ENCODE data around the gene TSPAN8.
A peak's percentile ranks its signal among the peaks of the same experiment; 100 is the strongest.

Gene TSPAN8

DNA sequence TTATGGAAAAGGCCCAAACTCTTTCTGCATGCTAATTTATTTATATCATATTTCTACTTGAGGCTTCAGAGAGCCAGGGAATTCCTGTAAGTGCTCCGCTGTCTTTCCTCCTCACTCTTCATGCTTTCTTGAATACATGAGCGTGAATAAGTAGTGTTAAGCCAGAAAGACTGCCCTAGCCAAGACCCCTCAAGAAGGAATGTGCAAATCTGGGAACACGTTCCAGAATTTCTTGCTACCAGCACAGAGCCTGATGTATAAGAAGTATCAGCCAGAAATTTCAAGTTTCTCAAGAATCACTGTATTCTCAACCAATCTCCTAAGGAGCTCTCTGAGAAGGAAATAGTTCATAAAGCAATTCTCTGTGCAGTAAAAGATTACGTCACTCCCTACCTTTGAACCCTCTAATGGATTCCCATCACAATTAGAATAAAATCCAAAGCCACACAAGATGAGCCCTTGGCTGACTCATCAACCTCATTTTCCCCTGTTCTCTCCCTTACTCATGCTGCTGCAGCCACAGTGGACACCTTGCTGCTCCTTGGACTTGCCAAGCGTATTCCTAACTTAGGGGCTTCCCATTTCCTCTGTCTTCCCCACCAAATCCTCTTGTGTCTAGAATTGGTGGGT is 6.9 kb upstream of the TSPAN8 start:
- TF ChIP-seq, protein P1, sequence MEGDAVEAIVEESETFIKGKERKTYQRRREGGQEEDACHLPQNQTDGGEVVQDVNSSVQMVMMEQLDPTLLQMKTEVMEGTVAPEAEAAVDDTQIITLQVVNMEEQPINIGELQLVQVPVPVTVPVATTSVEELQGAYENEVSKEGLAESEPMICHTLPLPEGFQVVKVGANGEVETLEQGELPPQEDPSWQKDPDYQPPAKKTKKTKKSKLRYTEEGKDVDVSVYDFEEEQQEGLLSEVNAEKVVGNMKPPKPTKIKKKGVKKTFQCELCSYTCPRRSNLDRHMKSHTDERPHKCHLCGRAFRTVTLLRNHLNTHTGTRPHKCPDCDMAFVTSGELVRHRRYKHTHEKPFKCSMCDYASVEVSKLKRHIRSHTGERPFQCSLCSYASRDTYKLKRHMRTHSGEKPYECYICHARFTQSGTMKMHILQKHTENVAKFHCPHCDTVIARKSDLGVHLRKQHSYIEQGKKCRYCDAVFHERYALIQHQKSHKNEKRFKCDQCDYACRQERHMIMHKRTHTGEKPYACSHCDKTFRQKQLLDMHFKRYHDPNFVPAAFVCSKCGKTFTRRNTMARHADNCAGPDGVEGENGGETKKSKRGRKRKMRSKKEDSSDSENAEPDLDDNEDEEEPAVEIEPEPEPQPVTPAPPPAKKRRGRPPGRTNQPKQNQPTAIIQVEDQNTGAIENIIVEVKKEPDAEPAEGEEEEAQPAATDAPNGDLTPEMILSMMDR (conservative IDR thresholded peaks at IDR 0.05; ENCODE audit: low read depth, low read length) = no peak
- H3K4me3 ChIP-seq (ENCODE audit: low read depth, low read length) = no peak overlapping the region
- DNase-seq (ENCODE audit: low read depth) = no peak

DNA sequence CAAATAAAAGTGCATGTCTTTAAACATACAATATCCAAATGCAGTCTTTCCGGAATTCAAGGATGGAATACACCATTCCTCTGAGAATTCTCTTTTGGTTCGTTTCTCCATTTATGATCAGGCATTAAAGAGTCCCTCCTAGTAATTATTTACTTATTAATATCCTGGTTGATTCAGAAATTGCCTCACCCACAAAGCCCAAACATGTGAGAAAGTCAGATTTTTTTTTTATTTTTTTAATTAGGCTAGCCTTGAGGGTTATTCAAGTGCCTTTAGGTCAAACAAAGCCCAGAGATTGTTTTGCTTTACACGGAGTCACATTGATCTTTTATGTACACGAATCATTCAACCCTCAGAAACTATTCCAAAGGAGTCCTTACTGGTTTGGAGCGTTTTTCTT is 6.4 kb upstream of the TSPAN8 start:
- H3K4me3 ChIP-seq (ENCODE audit: low read depth, low read length) = no peak overlapping the region
- DNase-seq (ENCODE audit: low read depth) = no peak
- TF ChIP-seq, protein P1 (conservative IDR thresholded peaks at IDR 0.05; ENCODE audit: low read depth, low read length) = no peak

DNA sequence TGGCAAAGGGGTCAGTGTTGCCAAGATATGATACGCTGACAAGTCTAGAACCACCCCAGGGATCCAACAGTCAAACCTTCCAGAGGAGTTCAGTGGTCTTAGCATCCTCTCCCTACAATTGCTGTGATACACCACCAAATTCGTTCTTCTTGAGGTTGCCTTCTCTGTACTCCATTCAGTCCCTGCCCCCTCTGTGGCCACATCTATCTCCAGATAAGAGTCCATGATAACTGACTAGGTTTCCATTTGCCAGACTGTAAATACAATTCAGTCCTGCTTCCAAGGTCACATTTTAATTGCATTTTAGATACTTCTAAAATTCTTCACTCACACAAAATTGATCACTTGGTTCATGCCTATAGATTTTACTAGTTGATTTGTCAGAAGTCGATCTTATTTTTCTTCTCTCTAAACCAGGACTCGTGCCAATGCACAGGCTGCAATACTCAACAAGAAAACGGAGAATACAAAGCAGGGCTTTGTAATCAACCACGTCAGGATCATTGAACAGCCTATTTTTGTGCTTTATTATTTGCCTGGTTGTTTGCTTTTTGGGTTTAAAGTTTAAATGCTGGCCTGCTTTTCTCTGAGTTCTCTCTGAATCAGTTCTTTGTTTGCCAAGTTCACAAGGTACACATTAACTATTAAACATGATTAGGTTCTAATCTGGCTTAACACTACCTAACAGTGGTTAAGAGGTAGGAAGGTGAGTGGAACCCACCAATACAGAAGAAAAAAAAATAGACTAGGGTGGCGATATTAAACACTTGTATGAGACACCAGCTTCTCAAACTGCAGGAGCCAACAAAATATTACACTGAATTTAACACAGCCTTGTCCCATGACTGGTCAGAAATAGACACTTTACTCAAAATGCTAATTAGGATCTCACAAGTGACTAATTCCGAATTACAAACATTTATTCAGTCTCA is 5.3 kb upstream of the TSPAN8 start:
- no peak for DNase-seq (ENCODE audit: low read depth)
- TF ChIP-seq, protein P1 (conservative IDR thresholded peaks at IDR 0.05; ENCODE audit: low read depth, low read length) = no peak

DNA sequence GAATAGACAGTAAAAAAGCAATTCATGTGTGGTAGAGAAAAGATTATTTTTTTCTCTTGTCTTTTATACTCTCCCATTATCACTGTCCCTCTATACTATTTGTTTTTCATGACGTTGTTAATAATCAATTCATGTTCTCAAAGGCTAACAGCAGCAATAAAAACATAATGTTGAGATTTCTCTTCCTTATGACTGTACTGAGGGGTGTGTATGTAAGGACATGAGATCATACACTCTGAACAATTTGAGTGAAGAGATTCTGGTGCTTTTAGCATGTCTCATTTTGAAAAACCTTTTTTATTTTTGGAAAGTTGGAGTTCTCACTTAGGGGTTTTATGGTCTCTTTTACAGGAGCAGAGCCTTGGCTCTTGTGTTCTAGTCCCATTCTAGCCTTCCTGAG is 3.8 kb upstream of the TSPAN8 start:
- no peak for DNase-seq (ENCODE audit: low read depth)
- TF ChIP-seq, protein P1 (conservative IDR thresholded peaks at IDR 0.05; ENCODE audit: low read depth, low read length) = no peak
- H3K4me3 ChIP-seq (ENCODE audit: low read depth, low read length) = no peak overlapping the region

More for the DNA sequence above, 5.3 kb upstream of the TSPAN8 start:
- H3K4me3 ChIP-seq (ENCODE audit: low read depth, low read length) = no peak overlapping the region

DNA sequence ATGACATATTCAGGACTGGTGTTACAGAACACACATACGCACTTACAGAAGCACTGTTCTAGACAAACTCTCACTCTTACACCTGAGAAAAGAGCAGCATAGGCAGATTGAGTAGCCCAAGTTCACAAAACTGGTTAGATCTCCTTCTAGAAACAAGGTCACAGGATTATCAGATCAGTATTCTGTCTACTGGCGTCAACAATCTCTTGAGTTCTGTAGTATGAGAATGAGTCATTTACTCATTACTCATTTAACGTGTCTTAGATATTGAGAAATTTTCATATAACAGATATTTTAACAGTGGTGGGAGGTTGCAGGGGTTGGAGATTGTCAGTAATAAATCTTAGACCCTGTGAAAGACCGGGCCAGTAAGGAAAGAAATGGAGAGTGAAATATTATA is 2.8 kb upstream of the TSPAN8 start:
- peak; percentile 54 for DNase-seq (ENCODE audit: low read depth)
- TF ChIP-seq, protein P1 (conservative IDR thresholded peaks at IDR 0.05; ENCODE audit: low read depth, low read length) = no peak
- H3K4me3 ChIP-seq (ENCODE audit: low read depth, low read length) = no peak overlapping the region

DNA sequence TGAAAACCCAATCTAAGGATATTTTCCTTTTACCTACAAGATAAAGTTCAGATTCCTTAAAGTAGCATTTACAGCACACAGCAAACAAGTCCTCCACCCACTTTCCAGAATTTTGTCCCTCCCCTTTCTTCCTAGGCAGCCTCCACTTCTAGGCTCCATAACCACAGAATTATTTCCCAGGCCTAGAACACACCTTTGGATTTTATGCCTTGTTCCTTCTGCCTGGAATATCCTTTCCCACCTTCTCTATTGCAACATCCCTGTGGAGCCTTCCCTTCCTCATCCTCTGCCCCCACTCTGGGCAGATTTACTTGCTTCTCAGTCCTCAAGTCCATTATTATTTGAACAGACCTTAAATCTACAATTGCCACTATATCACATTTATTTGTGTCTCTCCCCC is 2.1 kb upstream of the TSPAN8 start:
- TF ChIP-seq, protein P1 (conservative IDR thresholded peaks at IDR 0.05; ENCODE audit: low read depth, low read length) = no peak
- no peak overlapping the region for H3K4me3 ChIP-seq (ENCODE audit: low read depth, low read length)
- DNase-seq (ENCODE audit: low read depth) = no peak
